ENCODE data around the gene ATP2A3. TPM values are rescaled to one million over a fixed set of nuclear protein-coding genes. Genes with fewer than 3 reads are reported as not detected.
"Not testable (repeated sequence)": the region's sequence is repeated elsewhere in the genome, so short reads cannot be mapped to it uniquely, and the experiment has no call there.

ATP2A3 gene
- total RNA-seq, 4 donors from 2014 or later = 78.6 to 231 (median 112) TPM

- no peaks in the 10 kb centered on the region for H3K4me1 ChIP-seq
- H3K36me3 ChIP-seq = no peaks in the 10 kb centered on the region
- TF ChIP-seq CTCF (IDR thresholded peaks at IDR 0.05) (no peak), POLR2A (IDR thresholded peaks at IDR 0.05) (no peak)
- H3K27me3 ChIP-seq = no peaks in the 10 kb centered on the region
- peak in 1 of 3 donors; percentile 7 for DNase-seq
- no peaks in the 10 kb centered on the region for H3K9me3 ChIP-seq
- H3K27ac ChIP-seq = peak overlapping the region in 1 of 4 donors; percentile 7
- no peak overlapping the region for H3K4me3 ChIP-seq
Measured at GRCh38 chr17:3994221-3994576, 30.0 kb upstream of the ATP2A3 start.

DNA sequence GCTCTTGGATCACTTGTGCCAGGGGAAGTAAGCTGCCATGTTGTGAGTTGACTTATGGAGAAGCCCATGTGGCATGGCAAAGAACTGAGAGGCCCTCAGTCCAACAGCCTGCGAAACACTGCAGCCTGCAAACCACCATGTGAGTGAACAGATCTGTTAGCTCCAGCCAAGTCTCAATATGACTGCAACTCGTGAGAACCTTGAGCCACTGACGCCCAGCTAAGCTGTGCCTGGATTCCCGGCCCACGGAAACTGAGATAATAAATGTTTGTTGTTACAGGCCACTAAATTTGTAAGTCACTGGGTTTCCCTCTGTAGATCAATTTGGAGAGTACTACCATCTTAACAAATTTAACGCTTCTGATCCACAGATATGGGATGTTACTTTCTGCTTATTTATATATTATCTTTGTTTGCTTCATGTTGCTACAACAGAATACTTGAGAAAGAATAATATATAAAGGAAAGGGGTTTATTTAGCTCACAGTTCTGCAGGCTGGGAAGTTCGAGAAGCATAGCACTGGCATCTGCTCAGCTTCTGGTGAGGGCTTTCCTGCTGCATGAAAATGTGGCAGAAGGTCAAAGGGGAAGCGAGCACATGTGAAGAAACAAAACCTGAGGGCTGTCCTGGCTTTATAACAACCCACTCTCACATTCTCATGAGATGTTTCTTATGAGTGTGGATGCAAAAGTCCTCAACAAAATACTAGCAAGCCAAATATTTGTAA, 29.4 kb upstream of the ATP2A3 start:
- TF ChIP-seq POLR2A (IDR thresholded peaks at IDR 0.05) (no peak), CTCF (IDR thresholded peaks at IDR 0.05) (no peak)
- DNase-seq = no peak

DNA sequence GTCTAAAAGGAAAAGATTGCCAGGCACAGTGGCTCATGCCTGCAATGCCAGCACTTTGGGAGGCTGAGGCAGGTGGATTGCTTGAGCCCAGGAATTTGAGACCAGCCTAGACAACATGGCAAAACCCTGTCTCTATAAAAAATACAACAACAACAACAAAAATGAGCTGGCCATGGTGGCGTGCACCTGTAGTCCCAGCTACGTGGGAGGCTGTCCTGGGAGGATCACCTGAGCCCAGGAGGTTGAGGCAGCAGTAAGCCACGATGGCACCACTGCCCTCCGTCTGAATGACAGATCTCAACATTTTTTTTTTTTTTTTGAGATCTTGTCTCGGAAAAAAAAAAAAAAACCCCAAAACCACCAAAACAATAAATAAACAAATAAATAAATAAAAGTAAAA, 28.1 kb upstream of the ATP2A3 start:
- Histone ChIP-seq H3K4me3 (no peak overlapping the region), H3K4me1 (peaks cover 0 to 10% (median 0%) of the 10 kb centered on the region in 4 donors), H3K27ac (no peak overlapping the region), H3K27me3 (no peaks in the 10 kb centered on the region), H3K36me3 (no peaks in the 10 kb centered on the region), H3K9me3 (no peaks in the 10 kb centered on the region)
- peak in 1 of 3 donors; percentile 18 for DNase-seq
- no peak for TF ChIP-seq CTCF (IDR thresholded peaks at IDR 0.05)
- TF ChIP-seq POLR2A (IDR thresholded peaks at IDR 0.05) = no peak

More for the DNA sequence above, 29.4 kb upstream of the ATP2A3 start:
- Histone ChIP-seq H3K4me3 (no peak overlapping the region), H3K36me3 (no peaks in the 10 kb centered on the region), H3K27ac (peak overlapping the region in 1 of 4 donors; percentile 30), H3K27me3 (no peaks in the 10 kb centered on the region), H3K4me1 (peaks cover 0 to 5% (median 0%) of the 10 kb centered on the region in 4 donors), H3K9me3 (no peaks in the 10 kb centered on the region)

GRCh38 chr17:3991699-3992098, 27.5 kb upstream of the ATP2A3 start:
- H3K4me3 ChIP-seq, H3K36me3 ChIP-seq, H3K27ac ChIP-seq, H3K27me3 ChIP-seq, H3K9me3 ChIP-seq, DNase-seq: not testable (repeated sequence)
- H3K4me1 ChIP-seq = peaks cover 0 to 16% (median 0%) of the 10 kb centered on the region in 4 donors

DNA sequence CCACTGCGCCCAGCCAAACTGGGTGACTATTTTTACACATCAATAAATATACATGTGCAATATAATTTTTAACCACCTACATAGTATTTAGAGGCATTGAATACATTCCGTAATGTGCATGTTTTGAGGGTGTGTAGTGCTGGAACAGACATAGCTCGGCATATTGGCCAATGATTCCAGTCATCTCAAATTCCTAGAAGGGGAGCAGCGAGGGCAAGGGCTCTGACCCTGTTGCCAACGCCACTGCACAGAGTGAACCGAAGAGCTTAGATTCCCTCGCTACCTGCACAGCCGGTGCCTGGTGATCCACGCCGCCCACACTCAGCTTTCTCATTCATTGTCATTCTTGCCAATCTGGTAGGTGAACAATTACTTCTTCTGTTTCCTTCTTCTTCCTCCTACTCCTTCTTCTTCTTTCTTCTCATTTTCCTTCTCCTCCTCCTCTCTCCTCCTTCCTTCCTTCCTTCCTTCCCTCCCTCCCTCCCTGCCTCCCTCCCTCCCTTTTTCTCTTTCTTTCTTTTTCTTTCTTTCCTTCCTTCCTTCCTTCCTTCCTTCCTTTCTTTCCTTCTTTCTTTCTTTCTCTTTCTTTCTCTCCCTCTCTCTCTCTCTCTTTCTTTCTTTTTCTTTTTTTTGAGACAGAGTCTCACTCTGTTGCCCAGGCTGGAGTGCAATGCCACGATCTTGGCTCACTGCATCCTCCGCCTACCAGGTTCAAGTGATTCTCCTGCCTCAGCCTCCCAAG, 26.3 kb upstream of the ATP2A3 start:
- no peak for TF ChIP-seq POLR2A (IDR thresholded peaks at IDR 0.05)
- no peak for TF ChIP-seq CTCF (IDR thresholded peaks at IDR 0.05)
- Histone ChIP-seq H3K36me3 (no peaks in the 10 kb centered on the region), H3K4me3 (no peak overlapping the region), H3K27me3 (no peaks in the 10 kb centered on the region), H3K27ac (no peak overlapping the region), H3K9me3 (no peaks in the 10 kb centered on the region), H3K4me1 (peaks cover 0 to 18% (median 0%) of the 10 kb centered on the region in 4 donors)
- DNase-seq = peak in 1 of 3 donors; percentile 37
